WERI-Rb-1 (cell line): ENCODE results near the gene AOX1.

ENCODE experiments used
- DNase-seq: peaks from one replicate; pipeline ENCODE4 v3.0.0-alpha.2; 2020
- H3K27ac ChIP-seq: fragments of 250-450 bp; sonication (Bioruptor Pico); 2 replicates; pipeline ENCODE4 v1.5.1; 2020; ENCODE audit warnings: mild to moderate bottlenecking, moderate library complexity
- H3K27me3 ChIP-seq: fragments of 250-450 bp; sonication (Bioruptor Pico); 2 replicates; pipeline ENCODE4 v1.5.1; 2021; ENCODE audit warnings: mild to moderate bottlenecking, low read depth, moderate library complexity; ENCODE audit not compliant: insufficient read depth, severe bottlenecking
- H3K36me3 ChIP-seq: fragments of 250-450 bp; sonication (Bioruptor Pico); 2 replicates; pipeline ENCODE4 v1.5.1; 2020; ENCODE audit warnings: mild to moderate bottlenecking, moderate library complexity
- H3K4me3 ChIP-seq: 2 replicates; pipeline ENCODE4 v1.5.1; 2011; ENCODE audit warnings: low read depth, mild to moderate bottlenecking, control low read depth, low read length
- H3K9me3 ChIP-seq: fragments of 250-450 bp; sonication (Bioruptor Pico); 2 replicates; pipeline ENCODE4 v1.5.1; 2021; ENCODE audit warnings: mild to moderate bottlenecking, moderate library complexity; ENCODE audit not compliant: severe bottlenecking
- CTCF ChIP-seq: IDR thresholded peaks from 2 replicates; pipeline ENCODE4 v1.5.1; 2011; ENCODE audit warnings: low read depth, mild to moderate bottlenecking, control low read depth, inconsistent platforms, low read length

AOX1 gene

GRCh38 chr2:200661477-200661876 lies 75.7 kb downstream of the AOX1 start:
- Histone ChIP-seq H3K4me3 (no peak overlapping the region), H3K9me3 (no peaks in the 10 kb centered on the region), H3K27me3 (no peaks in the 10 kb centered on the region), H3K36me3 (no peaks in the 10 kb centered on the region), H3K27ac (no peak overlapping the region)
- no peak for DNase-seq
- no peak for TF ChIP-seq CTCF

GRCh38 chr2:200662727-200663126 lies 76.9 kb downstream of the AOX1 start:
- Histone ChIP-seq H3K27me3 (no peaks in the 10 kb centered on the region), H3K4me3 (no peak overlapping the region), H3K27ac (no peak overlapping the region), H3K9me3 (no peaks in the 10 kb centered on the region), H3K36me3 (no peaks in the 10 kb centered on the region)
- TF ChIP-seq CTCF, result no peak
- DNase-seq, result no peak

- Histone ChIP-seq H3K9me3 (no peaks in the 10 kb centered on the region), H3K27me3 (no peaks in the 10 kb centered on the region), H3K4me3 (no peak overlapping the region), H3K27ac (no peak overlapping the region), H3K36me3 (no peaks in the 10 kb centered on the region)
- no peak for TF ChIP-seq CTCF
- no peak for DNase-seq
Measured at GRCh38 chr2:200664770-200665494, 79.1 kb downstream of the AOX1 start.

GRCh38 chr2:200665626-200666453 lies 80.0 kb downstream of the AOX1 start:
- H3K27ac ChIP-seq, result no peak overlapping the region
- H3K36me3 ChIP-seq, result no peaks in the 10 kb centered on the region
- no peak for TF ChIP-seq CTCF
- no peak for DNase-seq
- H3K4me3 ChIP-seq, result no peak overlapping the region
- H3K9me3 ChIP-seq, result no peaks in the 10 kb centered on the region
- no peaks in the 10 kb centered on the region for H3K27me3 ChIP-seq

- no peak overlapping the region for H3K4me3 ChIP-seq
- no peaks in the 10 kb centered on the region for H3K9me3 ChIP-seq
- no peak for DNase-seq
- no peak for TF ChIP-seq CTCF
- H3K27me3 ChIP-seq, result no peaks in the 10 kb centered on the region
- no peaks in the 10 kb centered on the region for H3K36me3 ChIP-seq
- H3K27ac ChIP-seq, result no peak overlapping the region
Measured at GRCh38 chr2:200667413-200667812, 81.6 kb downstream of the AOX1 start.
